Fibroblast of the aortic adventitia (primary cell): Measurements from ENCODE around the gene RAD51B. TPM values are rescaled to one million over a fixed set of nuclear protein-coding genes. Genes with fewer than 3 reads are reported as not detected.

Experiments
- DNase-seq: peaks from one replicate; pipeline ENCODE4 v3.0.0-alpha.2; 2010; ENCODE audit warnings: low read depth
- H3K4me3 ChIP-seq: 2 replicates; pipeline ENCODE4 v1.5.1; 2011; ENCODE audit warnings: low read depth, mild to moderate bottlenecking, control low read depth, low read length, moderate library complexity
- CTCF ChIP-seq: IDR thresholded peaks from 2 replicates; pipeline ENCODE4 v1.5.1; 2011; ENCODE audit warnings: mild to moderate bottlenecking, low read length, control low read depth, inconsistent platforms; ENCODE audit not compliant: insufficient read depth
- total RNA-seq: library from RNA; depleted of rRNA; stranded (reverse); fragments of >200 nt; gene quantifications from 2 replicates; pipeline ENCODE4 v1.2.3, GENCODE V29; 2012; ENCODE audit warnings: low replicate concordance

Gene RAD51B
- total RNA-seq, 1 donor = 28.7 TPM

- peak; percentile 80 for DNase-seq
- no peak for TF ChIP-seq CTCF
- H3K4me3 ChIP-seq = no peak overlapping the region
These were observed 757.1 kb downstream of the RAD51B start for GRCh38 chr14:68576496-68577244.

- DNase-seq = peak; percentile 98
- TF ChIP-seq CTCF = peak; percentile 5
- no peak overlapping the region for H3K4me3 ChIP-seq
These were observed 758.4 kb downstream of the RAD51B start for GRCh38 chr14:68577802-68578541.

- no peak for TF ChIP-seq CTCF
These were observed 759.0 kb downstream of the RAD51B start for GRCh38 chr14:68578597-68578996.

GRCh38 chr14:68580096-68580645 is 760.6 kb downstream of the RAD51B start:
- DNase-seq = no peak
- no peak overlapping the region for H3K4me3 ChIP-seq
- TF ChIP-seq CTCF = no peak

More at GRCh38 chr14:68578597-68578996, 759.0 kb downstream of the RAD51B start:
- H3K4me3 ChIP-seq = no peak overlapping the region
- DNase-seq = no peak

- no peak for TF ChIP-seq CTCF
- no peak for DNase-seq
- no peak overlapping the region for H3K4me3 ChIP-seq
These were observed 761.1 kb downstream of the RAD51B start for GRCh38 chr14:68580671-68581070.

- H3K4me3 ChIP-seq = no peak overlapping the region
- no peak for TF ChIP-seq CTCF
- no peak for DNase-seq
These were observed 764.1 kb downstream of the RAD51B start for GRCh38 chr14:68583548-68584280.
